Vagina (tissue), 2 donors: ENCODE data around the gene IRF8.

Experiments
- CTCF ChIP-seq, 3 experiments: fragments of 450-650 bp in 2 of 3; fragments of 200-600 bp in 1 of 3; sonication (generic) in 1 of 3; IDR thresholded peaks; one replicate each; pipeline ENCODE4 v1.5.1; 2017 to 2019; ENCODE audit warnings: antibody characterized with exemption in 3 of 3, mild to moderate bottlenecking in 2 of 3, moderate library complexity in 2 of 3
- POLR2AphosphoS5 ChIP-seq, 2 donors: sonication (generic); formaldehyde crosslinking; IDR thresholded peaks; one replicate each; pipeline ENCODE4 v1.9.0; 2017; ENCODE audit warnings: antibody characterized with exemption in 2 of 2, mild to moderate bottlenecking in 2 of 2, low read depth in 1 of 2; ENCODE audit not compliant: insufficient read depth in 1 of 2

- TF ChIP-seq POLR2AphosphoS5 (IDR thresholded peaks at IDR 0.05; ENCODE audit: insufficient read depth in 1 of 2, low read depth in 1 of 2) (no peak), CTCF (IDR thresholded peaks at IDR 0.05) (no peak)
Observed at GRCh38 chr16:85864965-85865364, 34.0 kb upstream of the IRF8 start.
